ENCODE measurements around the gene C2orf74. TPM values are rescaled to one million over a fixed set of nuclear protein-coding genes. Genes with fewer than 3 reads are reported as not detected.

C2orf74 gene
- total RNA-seq, 1 experiment from 2014 or later, result 10.5 TPM

DNA sequence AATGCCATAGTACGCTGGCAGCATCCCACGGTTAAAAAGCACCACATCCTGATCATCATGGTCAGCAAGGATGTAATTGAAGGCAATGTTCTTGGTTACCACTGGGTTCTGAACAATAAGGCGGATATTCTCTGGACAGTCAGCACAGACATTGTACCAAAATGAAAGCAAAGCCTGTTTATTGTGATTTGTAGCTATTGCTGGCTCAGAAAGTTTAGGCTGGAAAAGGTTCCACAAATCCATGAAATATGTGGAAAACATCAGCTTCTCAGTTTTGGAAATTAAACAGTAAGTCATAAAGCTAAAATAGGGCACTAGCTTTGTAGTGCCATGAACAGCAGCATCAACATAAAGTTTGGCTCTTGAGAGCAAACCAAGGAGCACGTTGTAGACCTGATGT lies 52.2 kb downstream of the C2orf74 start:
- DNase-seq (ENCODE audit: low read depth), result no peak

Other genes starting within 250 kb of the C2orf74 start
- gene PEX13, start 144.5 kb upstream of the C2orf74 start, total RNA-seq (2014; rRNA removed; shearing (Covaris generic)), result 24.6 and 61.3 TPM in 2 replicates
- 5.9 and 8.5 TPM in 2 replicates for gene PUS10, start 143.9 kb upstream of the C2orf74 start, total RNA-seq (2014; rRNA removed; shearing (Covaris generic))
- 6.9 and 17.3 TPM in 2 replicates for gene SANBR, start 96.3 kb upstream of the C2orf74 start, total RNA-seq (2014; rRNA removed; shearing (Covaris generic))

All from Daoy (cell line).